Measurements from ENCODE around the gene MYPOP.

MYPOP gene

DNA sequence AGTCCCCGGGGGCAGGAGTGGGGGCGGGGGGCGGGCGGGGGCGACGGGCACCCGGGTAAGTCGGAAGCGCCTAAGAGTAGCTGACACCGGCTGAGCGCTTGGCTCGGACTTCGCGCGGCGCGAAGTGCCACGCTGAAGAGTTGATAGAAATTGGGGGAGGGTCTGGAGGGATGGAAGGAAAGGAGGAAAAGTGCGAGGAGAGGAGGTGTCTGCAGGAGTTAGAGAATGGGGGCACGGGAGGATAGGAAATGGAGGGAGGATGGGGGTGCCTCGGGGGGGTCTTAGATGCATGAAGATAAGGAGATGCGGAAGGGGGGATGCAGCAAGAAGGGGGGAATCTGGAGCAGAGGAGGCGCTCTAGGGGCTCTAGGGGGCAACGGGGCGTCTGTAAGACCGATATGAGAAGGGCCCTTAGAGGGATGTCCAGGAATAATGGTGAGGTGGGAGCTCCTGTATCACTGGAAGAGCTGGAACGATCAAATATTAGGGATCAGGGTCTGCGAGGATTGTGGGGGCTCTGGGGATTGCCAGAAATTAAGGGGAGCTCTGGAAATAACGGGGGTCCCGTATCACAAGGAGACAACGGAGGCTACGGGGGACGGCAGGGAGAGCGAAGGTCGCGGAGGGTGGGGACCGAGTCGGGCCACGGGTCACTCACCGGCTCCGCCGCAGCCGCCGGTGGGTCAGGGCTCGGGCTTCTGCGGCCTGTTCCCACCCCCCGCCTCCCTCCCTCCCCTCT lies at the start of gene MYPOP (continued):
- TF ChIP-seq, protein P1, sequence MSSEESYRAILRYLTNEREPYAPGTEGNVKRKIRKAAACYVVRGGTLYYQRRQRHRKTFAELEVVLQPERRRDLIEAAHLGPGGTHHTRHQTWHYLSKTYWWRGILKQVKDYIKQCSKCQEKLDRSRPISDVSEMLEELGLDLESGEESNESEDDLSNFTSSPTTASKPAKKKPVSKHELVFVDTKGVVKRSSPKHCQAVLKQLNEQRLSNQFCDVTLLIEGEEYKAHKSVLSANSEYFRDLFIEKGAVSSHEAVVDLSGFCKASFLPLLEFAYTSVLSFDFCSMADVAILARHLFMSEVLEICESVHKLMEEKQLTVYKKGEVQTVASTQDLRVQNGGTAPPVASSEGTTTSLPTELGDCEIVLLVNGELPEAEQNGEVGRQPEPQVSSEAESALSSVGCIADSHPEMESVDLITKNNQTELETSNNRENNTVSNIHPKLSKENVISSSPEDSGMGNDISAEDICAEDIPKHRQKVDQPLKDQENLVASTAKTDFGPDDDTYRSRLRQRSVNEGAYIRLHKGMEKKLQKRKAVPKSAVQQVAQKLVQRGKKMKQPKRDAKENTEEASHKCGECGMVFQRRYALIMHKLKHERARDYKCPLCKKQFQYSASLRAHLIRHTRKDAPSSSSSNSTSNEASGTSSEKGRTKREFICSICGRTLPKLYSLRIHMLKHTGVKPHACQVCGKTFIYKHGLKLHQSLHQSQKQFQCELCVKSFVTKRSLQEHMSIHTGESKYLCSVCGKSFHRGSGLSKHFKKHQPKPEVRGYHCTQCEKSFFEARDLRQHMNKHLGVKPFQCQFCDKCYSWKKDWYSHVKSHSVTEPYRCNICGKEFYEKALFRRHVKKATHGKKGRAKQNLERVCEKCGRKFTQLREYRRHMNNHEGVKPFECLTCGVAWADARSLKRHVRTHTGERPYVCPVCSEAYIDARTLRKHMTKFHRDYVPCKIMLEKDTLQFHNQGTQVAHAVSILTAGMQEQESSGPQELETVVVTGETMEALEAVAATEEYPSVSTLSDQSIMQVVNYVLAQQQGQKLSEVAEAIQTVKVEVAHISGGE (tag by site-specific recombination; conservative IDR thresholded peaks at IDR 0.05; ENCODE audit: low read depth) = 0 out of 2 replicates have a peak, but pooled peaks have one; percentile 12
- TF ChIP-seq ZEB2 (tag by site-specific recombination; IDR thresholded peaks at IDR 0.05) (0 out of 2 replicates have a peak, but pooled peaks have one; percentile 10), ZNF501 (tag by site-specific recombination; IDR thresholded peaks at IDR 0.05) (0 out of 2 replicates have a peak, but pooled peaks have one; percentile 31), ZBTB48 (tag by site-specific recombination; IDR thresholded peaks at IDR 0.05) (peak; percentile 92), ZNF157 (tag by site-specific recombination; IDR thresholded peaks at IDR 0.05) (0 out of 2 replicates have a peak, but pooled peaks have one; percentile 31), ZBTB7A (tag by site-specific recombination; IDR thresholded peaks at IDR 0.05; ENCODE audit: low read depth) (no peak), ZNF544 (tag by site-specific recombination; IDR thresholded peaks at IDR 0.05) (no peak), ZNF366 (tag by site-specific recombination; conservative IDR thresholded peaks at IDR 0.05) (peak; percentile 64), BCL11B (tag by site-specific recombination; IDR thresholded peaks at IDR 0.05; ENCODE audit: low read depth) (peak; percentile 59; the same call in 1 of the 2 replicates)
- TF ChIP-seq, protein P2, sequence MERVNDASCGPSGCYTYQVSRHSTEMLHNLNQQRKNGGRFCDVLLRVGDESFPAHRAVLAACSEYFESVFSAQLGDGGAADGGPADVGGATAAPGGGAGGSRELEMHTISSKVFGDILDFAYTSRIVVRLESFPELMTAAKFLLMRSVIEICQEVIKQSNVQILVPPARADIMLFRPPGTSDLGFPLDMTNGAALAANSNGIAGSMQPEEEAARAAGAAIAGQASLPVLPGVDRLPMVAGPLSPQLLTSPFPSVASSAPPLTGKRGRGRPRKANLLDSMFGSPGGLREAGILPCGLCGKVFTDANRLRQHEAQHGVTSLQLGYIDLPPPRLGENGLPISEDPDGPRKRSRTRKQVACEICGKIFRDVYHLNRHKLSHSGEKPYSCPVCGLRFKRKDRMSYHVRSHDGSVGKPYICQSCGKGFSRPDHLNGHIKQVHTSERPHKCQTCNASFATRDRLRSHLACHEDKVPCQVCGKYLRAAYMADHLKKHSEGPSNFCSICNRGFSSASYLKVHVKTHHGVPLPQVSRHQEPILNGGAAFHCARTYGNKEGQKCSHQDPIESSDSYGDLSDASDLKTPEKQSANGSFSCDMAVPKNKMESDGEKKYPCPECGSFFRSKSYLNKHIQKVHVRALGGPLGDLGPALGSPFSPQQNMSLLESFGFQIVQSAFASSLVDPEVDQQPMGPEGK (tag by site-specific recombination; IDR thresholded peaks at IDR 0.05) = peak; percentile 60

DNA sequence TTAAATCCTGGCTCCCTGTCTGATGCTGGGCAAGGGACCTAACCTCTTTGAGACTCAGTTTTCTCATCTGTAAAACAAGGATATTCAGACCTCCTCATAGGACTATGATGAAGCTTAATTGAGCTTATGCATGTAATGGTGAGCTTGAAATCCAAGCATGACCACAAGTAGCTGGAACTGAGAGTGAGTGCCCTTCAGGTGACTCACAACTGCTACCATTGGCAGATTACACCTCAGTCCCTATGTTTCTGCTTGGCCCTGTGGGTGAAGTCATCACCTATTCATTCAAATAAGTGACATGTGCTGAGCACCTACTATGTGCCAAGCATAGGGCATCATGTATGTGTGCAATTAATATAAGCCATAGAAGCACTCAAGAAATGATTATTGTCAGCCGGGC lies 45.5 kb upstream of the MYPOP start:
- TF ChIP-seq ZNF394 (tag by site-specific recombination; IDR thresholded peaks at IDR 0.05; ENCODE audit: borderline replicate concordance) (no peak), ZNF155 (tag by site-specific recombination; IDR thresholded peaks at IDR 0.05) (no peak), SP2 (tag by site-specific recombination; IDR thresholded peaks at IDR 0.05) (no peak), ZNF521 (tag by site-specific recombination; IDR thresholded peaks at IDR 0.05) (no peak), ZNF596 (tag by site-specific recombination; IDR thresholded peaks at IDR 0.05) (no peak)
- TF ChIP-seq, protein P3, sequence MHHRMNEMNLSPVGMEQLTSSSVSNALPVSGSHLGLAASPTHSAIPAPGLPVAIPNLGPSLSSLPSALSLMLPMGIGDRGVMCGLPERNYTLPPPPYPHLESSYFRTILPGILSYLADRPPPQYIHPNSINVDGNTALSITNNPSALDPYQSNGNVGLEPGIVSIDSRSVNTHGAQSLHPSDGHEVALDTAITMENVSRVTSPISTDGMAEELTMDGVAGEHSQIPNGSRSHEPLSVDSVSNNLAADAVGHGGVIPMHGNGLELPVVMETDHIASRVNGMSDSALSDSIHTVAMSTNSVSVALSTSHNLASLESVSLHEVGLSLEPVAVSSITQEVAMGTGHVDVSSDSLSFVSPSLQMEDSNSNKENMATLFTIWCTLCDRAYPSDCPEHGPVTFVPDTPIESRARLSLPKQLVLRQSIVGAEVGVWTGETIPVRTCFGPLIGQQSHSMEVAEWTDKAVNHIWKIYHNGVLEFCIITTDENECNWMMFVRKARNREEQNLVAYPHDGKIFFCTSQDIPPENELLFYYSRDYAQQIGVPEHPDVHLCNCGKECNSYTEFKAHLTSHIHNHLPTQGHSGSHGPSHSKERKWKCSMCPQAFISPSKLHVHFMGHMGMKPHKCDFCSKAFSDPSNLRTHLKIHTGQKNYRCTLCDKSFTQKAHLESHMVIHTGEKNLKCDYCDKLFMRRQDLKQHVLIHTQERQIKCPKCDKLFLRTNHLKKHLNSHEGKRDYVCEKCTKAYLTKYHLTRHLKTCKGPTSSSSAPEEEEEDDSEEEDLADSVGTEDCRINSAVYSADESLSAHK (tag by site-specific recombination; IDR thresholded peaks at IDR 0.05) = no peak
- H3K4me1 ChIP-seq (ENCODE audit: control insufficient read depth, insufficient read depth, low read length) = 0 out of 2 replicates have a peak, but pooled peaks cover 3% of the 10 kb centered on the region
- no peaks in the 10 kb centered on the region for H3K9me3 ChIP-seq (ENCODE audit: control insufficient read depth, insufficient read depth, low read depth, low read length)
- H3K36me3 ChIP-seq (ENCODE audit: control insufficient read depth in 2 of 2, insufficient read depth in 1 of 2, low read length in 2 of 2) = peaks cover 0 to 3% of the 10 kb centered on the region in 2 experiments; a peak in 2 of 3 replicates
- no peak overlapping the region for H3K27ac ChIP-seq (ENCODE audit: extremely low read depth, low read depth, low read length)
- POLR2A ChIA-PET = interaction anchor here (0.5 kb wide), 1 partner anchor 23 kb away, joined by 6 read pairs; no protein-coding TSS in a partner anchor
- CTCF ChIA-PET = interaction anchor here (0.6 kb wide), 1 partner anchor 90 kb away, joined by 3 read pairs; no protein-coding TSS in a partner anchor
- H3K4me3 ChIP-seq (ENCODE audit: low read depth, low read length) = no peak overlapping the region
